Measurements from ENCODE around the gene BPI. TPM values are rescaled to one million over a fixed set of nuclear protein-coding genes. Genes with fewer than 3 reads are reported as not detected.

The BPI gene
- total RNA-seq, 4 donors from 2014 or later = 0.22 to 0.40 TPM; not detected in 2

DNA sequence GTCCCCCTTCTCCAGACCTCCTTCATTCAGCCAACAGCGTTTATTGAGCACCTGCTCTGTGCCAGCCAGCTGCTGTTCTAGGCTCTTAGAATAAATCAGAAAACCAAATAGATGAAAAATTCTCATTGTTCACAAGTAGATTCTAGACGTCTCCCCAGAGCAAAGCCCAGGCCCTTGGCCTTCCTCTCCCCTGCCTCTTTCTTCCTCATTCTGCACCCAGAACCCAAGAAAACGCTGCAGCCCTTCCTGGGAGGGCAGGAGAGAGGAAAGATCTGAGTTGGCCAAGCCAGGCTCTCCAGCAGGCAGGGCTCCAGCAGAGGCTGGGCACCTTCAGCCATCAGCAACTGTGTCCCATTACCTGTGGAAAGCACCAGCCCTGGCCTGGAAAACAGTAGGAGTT is 12.0 kb upstream of the BPI start:
- TF ChIP-seq POLR2A (IDR thresholded peaks at IDR 0.05) = no peak
- TF ChIP-seq, protein P1, sequence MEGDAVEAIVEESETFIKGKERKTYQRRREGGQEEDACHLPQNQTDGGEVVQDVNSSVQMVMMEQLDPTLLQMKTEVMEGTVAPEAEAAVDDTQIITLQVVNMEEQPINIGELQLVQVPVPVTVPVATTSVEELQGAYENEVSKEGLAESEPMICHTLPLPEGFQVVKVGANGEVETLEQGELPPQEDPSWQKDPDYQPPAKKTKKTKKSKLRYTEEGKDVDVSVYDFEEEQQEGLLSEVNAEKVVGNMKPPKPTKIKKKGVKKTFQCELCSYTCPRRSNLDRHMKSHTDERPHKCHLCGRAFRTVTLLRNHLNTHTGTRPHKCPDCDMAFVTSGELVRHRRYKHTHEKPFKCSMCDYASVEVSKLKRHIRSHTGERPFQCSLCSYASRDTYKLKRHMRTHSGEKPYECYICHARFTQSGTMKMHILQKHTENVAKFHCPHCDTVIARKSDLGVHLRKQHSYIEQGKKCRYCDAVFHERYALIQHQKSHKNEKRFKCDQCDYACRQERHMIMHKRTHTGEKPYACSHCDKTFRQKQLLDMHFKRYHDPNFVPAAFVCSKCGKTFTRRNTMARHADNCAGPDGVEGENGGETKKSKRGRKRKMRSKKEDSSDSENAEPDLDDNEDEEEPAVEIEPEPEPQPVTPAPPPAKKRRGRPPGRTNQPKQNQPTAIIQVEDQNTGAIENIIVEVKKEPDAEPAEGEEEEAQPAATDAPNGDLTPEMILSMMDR (IDR thresholded peaks at IDR 0.05) = no peak
- intact Hi-C loops (cut with DNase I) = no loop called here

DNA sequence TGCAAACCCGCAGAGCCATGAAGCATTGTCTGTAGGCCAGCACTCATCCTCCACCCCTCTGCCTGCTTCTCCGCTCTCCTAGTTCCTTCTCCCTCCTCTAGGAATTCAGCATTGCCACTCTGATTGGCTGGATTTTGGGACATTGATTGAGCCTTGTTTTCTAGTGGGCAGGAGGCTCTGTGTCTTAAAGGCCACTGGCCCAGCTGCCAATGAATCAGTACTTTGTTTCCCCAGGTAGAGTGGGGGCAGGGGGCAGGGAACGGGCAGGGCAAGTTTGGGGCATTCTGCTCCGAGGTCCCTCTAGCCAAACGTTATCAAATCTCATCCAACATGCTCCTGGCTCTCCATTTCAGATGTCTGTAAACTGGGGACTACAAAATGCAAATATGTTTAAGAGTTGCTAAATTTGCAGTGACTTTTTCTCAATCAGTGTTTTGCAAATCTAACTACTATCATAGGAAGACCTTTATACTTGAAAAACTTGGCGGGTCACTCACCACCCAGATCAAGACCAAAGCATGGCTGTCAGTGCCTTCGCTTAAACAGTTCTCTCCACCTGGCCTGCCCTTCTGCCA is 10.4 kb upstream of the BPI start:
- H3K9me3 ChIP-seq = no peaks in the 10 kb centered on the region
- DNase-seq = no peak
- peaks cover 0 to 3% of the 10 kb centered on the region in 2 donors for H3K4me1 ChIP-seq
- no peak overlapping the region for H3K27ac ChIP-seq
- no peaks in the 10 kb centered on the region for H3K27me3 ChIP-seq
- no peaks in the 10 kb centered on the region for H3K36me3 ChIP-seq
- TF ChIP-seq, protein P1 (IDR thresholded peaks at IDR 0.05) = no peak
- WGBS, 2 donors = 57 to 59% methylated on average over 7 of the region's 7 CpGs
- H3K4me3 ChIP-seq (replicated peaks in 1 of 3) = no peak overlapping the region
- intact Hi-C loops (cut with DNase I) = no loop called here

More for the DNA sequence above, 12.0 kb upstream of the BPI start:
- no peaks in the 10 kb centered on the region for H3K36me3 ChIP-seq
- H3K9me3 ChIP-seq = no peaks in the 10 kb centered on the region
- no peaks in the 10 kb centered on the region for H3K27me3 ChIP-seq
- no peak for DNase-seq
- H3K4me1 ChIP-seq = no peaks in the 10 kb centered on the region
- 56 to 69% methylated on average over 3 of the region's 3 CpGs for WGBS, 2 donors
- no peak overlapping the region for H3K4me3 ChIP-seq (replicated peaks in 1 of 3)
- H3K27ac ChIP-seq = no peak overlapping the region

DNA sequence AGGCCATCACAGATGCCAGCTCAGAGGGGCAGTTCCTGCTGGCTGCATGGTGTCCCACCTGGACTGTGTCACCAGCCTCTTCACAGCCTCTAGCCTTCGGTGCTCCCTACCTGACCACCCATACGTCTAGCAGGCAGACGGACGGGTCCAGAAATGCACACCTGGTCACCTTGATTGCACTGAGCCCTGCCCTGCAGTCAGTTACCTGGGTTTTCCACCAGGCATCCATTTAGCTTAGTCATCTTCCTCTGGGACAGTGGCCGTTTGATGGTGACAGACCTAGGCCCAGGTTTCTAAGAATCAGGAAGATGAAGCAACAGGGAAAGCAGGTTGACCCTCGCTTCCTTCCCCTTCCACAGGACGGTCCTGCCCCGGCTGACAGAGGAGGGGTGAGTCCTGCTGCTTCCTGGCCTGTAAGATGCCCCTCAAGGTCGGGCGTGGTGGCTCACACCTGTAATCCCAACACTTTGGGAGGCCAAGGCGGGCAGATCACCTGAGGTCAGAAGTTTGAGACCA is 9.8 kb upstream of the BPI start:
- Histone ChIP-seq H3K36me3 (no peaks in the 10 kb centered on the region), H3K4me3 (replicated peaks in 1 of 3) (no peak overlapping the region), H3K27me3 (no peaks in the 10 kb centered on the region), H3K9me3 (no peaks in the 10 kb centered on the region), H3K4me1 (peaks cover 0 to 9% of the 10 kb centered on the region in 2 donors), H3K27ac (no peak overlapping the region)
- intact Hi-C loops (cut with DNase I) = no loop called here
- 92 to 94% methylated on average over 11 of the region's 11 CpGs for WGBS, 2 donors
- DNase-seq = no peak
- TF ChIP-seq, protein P1 (IDR thresholded peaks at IDR 0.05) = no peak

DNA sequence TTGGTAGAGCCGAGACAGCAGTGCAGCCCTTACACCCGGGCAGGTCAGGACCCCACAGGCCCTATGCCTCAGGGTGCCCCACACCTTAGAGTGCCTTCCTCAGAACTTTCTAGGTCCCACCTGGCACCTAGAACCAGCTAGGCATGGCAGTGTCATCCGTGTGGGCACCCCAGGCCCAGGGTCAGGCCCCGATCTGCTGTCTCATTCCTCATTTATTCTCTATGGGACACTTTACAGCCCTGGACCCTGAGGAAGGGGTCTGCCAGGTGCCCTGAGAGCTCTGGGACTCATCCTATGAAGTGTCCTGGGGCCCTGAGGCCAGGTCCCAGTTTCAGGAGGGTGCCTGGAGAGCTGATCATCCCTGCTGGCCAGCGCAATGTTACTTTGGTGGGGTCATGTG is 8.1 kb upstream of the BPI start:
- Histone ChIP-seq H3K27me3 (no peaks in the 10 kb centered on the region), H3K4me1 (peaks cover 0 to 11% of the 10 kb centered on the region in 2 donors), H3K4me3 (replicated peaks in 1 of 3) (no peak overlapping the region), H3K36me3 (no peaks in the 10 kb centered on the region), H3K9me3 (no peaks in the 10 kb centered on the region), H3K27ac (no peak overlapping the region)
- 86 to 95% methylated on average over 2 to 5 of the region's 5 CpGs for WGBS, 2 donors
- DNase-seq = no peak
- TF ChIP-seq, protein P1 (IDR thresholded peaks at IDR 0.05) = no peak
- no peak for TF ChIP-seq POLR2A (IDR thresholded peaks at IDR 0.05)
- intact Hi-C loops (cut with DNase I) = no loop called here

DNA sequence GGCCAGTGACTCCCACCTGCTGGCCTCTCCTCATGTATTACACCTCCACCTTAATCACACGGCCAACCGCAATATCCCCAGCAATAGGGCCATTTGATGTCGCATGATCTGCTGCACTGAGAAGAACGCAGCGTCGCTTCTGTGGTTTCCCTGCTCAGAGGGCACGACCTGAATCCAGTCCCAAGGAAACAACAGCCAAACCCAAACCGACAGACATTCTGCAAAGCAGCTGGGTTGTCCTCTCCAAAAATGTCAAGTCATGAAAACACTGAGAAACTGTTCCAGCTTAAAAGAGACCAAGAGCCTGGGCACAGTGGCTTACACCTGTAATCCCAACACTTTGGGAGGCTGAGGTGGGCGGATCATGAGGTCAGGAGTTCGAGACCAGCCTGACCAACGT is 7.5 kb upstream of the BPI start:
- intact Hi-C loops (cut with DNase I) = no loop called here
- TF ChIP-seq, protein P1 (IDR thresholded peaks at IDR 0.05) = no peak
- TF ChIP-seq POLR2A (IDR thresholded peaks at IDR 0.05) = no peak
- DNase-seq = no peak
- Histone ChIP-seq H3K4me3 (replicated peaks in 1 of 3) (no peak overlapping the region), H3K27me3 (no peaks in the 10 kb centered on the region), H3K36me3 (no peaks in the 10 kb centered on the region), H3K9me3 (no peaks in the 10 kb centered on the region), H3K27ac (no peak overlapping the region), H3K4me1 (peaks cover 0 to 11% of the 10 kb centered on the region in 2 donors)
- 89 to 91% methylated on average over 11 of the region's 11 CpGs for whole genome bisulfite sequencing, 2 donors
